CD8-positive, alpha-beta memory T cell (primary cell): ENCODE results near the gene DYNLT4. TPM values are rescaled to one million over a fixed set of nuclear protein-coding genes. Genes with fewer than 3 reads are reported as not detected.
A peak's percentile ranks its signal among the peaks of the same experiment; 100 is the strongest.

Source experiments
- CTCF ChIA-PET: fragments of 350-600 bp; sonication (Branson Sonifier 250); formaldehyde crosslinking; loops from one replicate; lab custom pipeline; 2021; ENCODE audit warnings: antibody characterized with exemption; lab: Charles Lee
- POLR2A ChIA-PET: fragments of 350-600 bp; sonication (Branson Sonifier 250); formaldehyde crosslinking; loops from one replicate; lab custom pipeline; 2021; ENCODE audit warnings: antibody characterized with exemption; lab: Charles Lee
- DNase-seq, 5 donors: peaks; one replicate each; pipeline versions ENCODE4 v3.0.0 to v3.0.0-alpha.2; 2020 to 2022; ENCODE audit warnings: mixed read lengths in 1 of 5
- H3K27ac ChIP-seq: one replicate; pipeline ENCODE4 v1.7.0; 2013; ENCODE audit warnings: low read depth, mild to moderate bottlenecking, low read length, moderate library complexity
- H3K27me3 ChIP-seq: 2 replicates; pipeline ENCODE4 v1.7.0; 2013; ENCODE audit warnings: low read length, mild to moderate bottlenecking; ENCODE audit not compliant: insufficient read depth, poor library complexity, severe bottlenecking
- H3K36me3 ChIP-seq: 2 replicates; pipeline ENCODE4 v1.7.0; 2013; ENCODE audit warnings: mild to moderate bottlenecking, low read length, moderate library complexity; ENCODE audit not compliant: insufficient read depth
- H3K4me1 ChIP-seq: 2 replicates; pipeline ENCODE4 v1.7.0; 2013; ENCODE audit warnings: mild to moderate bottlenecking, low read length, moderate library complexity; ENCODE audit not compliant: insufficient read depth
- H3K4me3 ChIP-seq: 2 replicates; pipeline ENCODE4 v1.7.0; 2013; ENCODE audit warnings: mild to moderate bottlenecking, low read length
- H3K9me3 ChIP-seq: 2 replicates; pipeline ENCODE4 v1.7.0; 2013; ENCODE audit warnings: mild to moderate bottlenecking, low read length
- H3K27ac Mint-ChIP-seq, 8 donors: one replicate each; pipeline ENCODE4 v1.8.0; 2020 to 2021; ENCODE audit warnings: mixed read lengths in 8 of 8, mild to moderate bottlenecking in 6 of 8, inconsistent platforms in 3 of 8, moderate library complexity in 3 of 8
- H3K27me3 Mint-ChIP-seq, 2 donors: one replicate each; pipeline ENCODE4 v1.8.0; 2020 to 2021; ENCODE audit warnings: mixed read lengths in 2 of 2, mild to moderate bottlenecking in 1 of 2, moderate library complexity in 1 of 2
- H3K36me3 Mint-ChIP-seq, 3 donors: one replicate each; pipeline ENCODE4 v1.8.0; 2020 to 2021; ENCODE audit warnings: mixed read lengths in 3 of 3, inconsistent platforms in 1 of 3, mild to moderate bottlenecking in 1 of 3
- H3K4me1 Mint-ChIP-seq, 3 donors: one replicate each; pipeline ENCODE4 v1.8.0; 2020 to 2021; ENCODE audit warnings: mixed read lengths in 3 of 3, inconsistent platforms in 1 of 3, mild to moderate bottlenecking in 1 of 3
- H3K4me3 Mint-ChIP-seq, 7 donors: one replicate each; pipeline ENCODE4 v1.8.0; 2020 to 2021; ENCODE audit warnings: mixed read lengths in 7 of 7, mild to moderate bottlenecking in 6 of 7, moderate library complexity in 4 of 7, inconsistent platforms in 2 of 7
- H3K9me3 Mint-ChIP-seq, 5 donors: one replicate each; pipeline ENCODE4 v1.8.0; 2020 to 2022; ENCODE audit warnings: mixed read lengths in 5 of 5, mild to moderate bottlenecking in 3 of 5, moderate library complexity in 2 of 5, inconsistent platforms in 1 of 5
- polyA plus RNA-seq: library from polyadenylated mRNA; unstranded; fragments of 300-500 nt; fragmentation: Illumina TruSeq; gene quantifications from one replicate; pipeline ENCODE4 v1.2.3, GENCODE V29; 2021
- total RNA-seq, 2 experiments: library from RNA; stranded (reverse); gene quantifications; one replicate each; pipeline ENCODE4 v1.2.3, GENCODE V29; 2021

The DYNLT4 gene
- under 1 TPM; 0.28 to 0.31 TPM for total RNA-seq
- polyA plus RNA-seq, result not detected

GRCh38 chr1:44806704-44807363 is at the start of gene DYNLT4:
Gene DYNLT4, minus strand, starts transcription at chr1:44807351. Its CDS starts 683 bp downstream, at chr1:44806668.
- H3K9me3 ChIP-seq, result no peaks in the 10 kb centered on the region
- H3K4me1 Mint-ChIP-seq, result peaks cover 67 to 81% (median 72%) of the 10 kb centered on the region in 3 donors
- POLR2A ChIA-PET, result interaction anchor here (0.5 to 5.3 kb wide), 4 partner anchors 14 to 35 kb away, joined by 3 to 120 read pairs (median 14); partner anchors contain the start of gene RPS8
- H3K27ac Mint-ChIP-seq, result peak within 1 kb of the TSS; percentile 97 to 100 (median 100)
- peak within 1 kb of the TSS; percentile 58 for H3K4me3 ChIP-seq
- H3K4me1 ChIP-seq, result peaks cover 77% of the 10 kb centered on the region
- H3K27me3 ChIP-seq, result no peaks in the 10 kb centered on the region
- peaks cover 0 to 4% of the 10 kb centered on the region in 2 donors for H3K27me3 Mint-ChIP-seq
- peak within 1 kb of the TSS; percentile 96 for H3K27ac ChIP-seq
- CTCF ChIA-PET, result interaction anchor here (1.2 to 4.3 kb wide), 3 partner anchors 20 to 29 kb away, joined by 3 to 15 read pairs (median 13); partner anchors contain the start of gene BEST4
- peak within 1 kb of the TSS; percentile 67 to 90 (median 84) for H3K4me3 Mint-ChIP-seq
- H3K36me3 Mint-ChIP-seq, result peaks cover 12 to 53% (median 14%) of the 10 kb centered on the region in 3 donors
- peaks cover 29% of the 10 kb centered on the region for H3K36me3 ChIP-seq
- H3K9me3 Mint-ChIP-seq, result no peaks in the 10 kb centered on the region
- DNase-seq, result no peak

GRCh38 chr1:44855742-44856141 is 48.6 kb upstream of the DYNLT4 start:
- no peaks in the 10 kb centered on the region for H3K27me3 Mint-ChIP-seq
- Histone ChIP-seq H3K4me1 (no peaks in the 10 kb centered on the region), H3K36me3 (no peaks in the 10 kb centered on the region), H3K27ac (no peak overlapping the region), H3K27me3 (no peaks in the 10 kb centered on the region), H3K4me3 (no peak overlapping the region), H3K9me3 (no peaks in the 10 kb centered on the region)
- ChIA-PET POLR2A (no interaction called here), CTCF (no interaction called here)
- H3K4me3 Mint-ChIP-seq, result no peak overlapping the region
- H3K27ac Mint-ChIP-seq, result no peak overlapping the region
- no peak for DNase-seq
- peaks cover 8 to 42% (median 11%) of the 10 kb centered on the region in 3 donors for H3K36me3 Mint-ChIP-seq
- H3K9me3 Mint-ChIP-seq, result no peaks in the 10 kb centered on the region
- H3K4me1 Mint-ChIP-seq, result no peaks in the 10 kb centered on the region

- Histone ChIP-seq H3K36me3 (no peaks in the 10 kb centered on the region), H3K4me1 (no peaks in the 10 kb centered on the region), H3K27me3 (no peaks in the 10 kb centered on the region), H3K9me3 (no peaks in the 10 kb centered on the region), H3K4me3 (no peak overlapping the region), H3K27ac (no peak overlapping the region)
- H3K27me3 Mint-ChIP-seq, result no peaks in the 10 kb centered on the region
- ChIA-PET POLR2A (no interaction called here), CTCF (no interaction called here)
- no peak for DNase-seq
- H3K9me3 Mint-ChIP-seq, result no peaks in the 10 kb centered on the region
- H3K4me3 Mint-ChIP-seq, result no peak overlapping the region
- peaks cover 8 to 50% (median 11%) of the 10 kb centered on the region in 3 donors for H3K36me3 Mint-ChIP-seq
- H3K4me1 Mint-ChIP-seq, result no peaks in the 10 kb centered on the region
- H3K27ac Mint-ChIP-seq, result no peak overlapping the region
These were observed 47.8 kb upstream of the DYNLT4 start for GRCh38 chr1:44854970-44855369.

GRCh38 chr1:44853201-44853600 is 46.0 kb upstream of the DYNLT4 start:
- Histone ChIP-seq H3K27me3 (no peaks in the 10 kb centered on the region), H3K27ac (no peak overlapping the region), H3K4me3 (no peak overlapping the region), H3K36me3 (no peaks in the 10 kb centered on the region), H3K9me3 (no peaks in the 10 kb centered on the region), H3K4me1 (no peaks in the 10 kb centered on the region)
- peaks cover 8 to 55% (median 11%) of the 10 kb centered on the region in 3 donors for H3K36me3 Mint-ChIP-seq
- H3K27me3 Mint-ChIP-seq, result no peaks in the 10 kb centered on the region
- ChIA-PET CTCF (interaction anchor here (1.3 to 1.6 kb wide), 2 partner anchors 10 to 16 kb away, joined by 3 to 8 read pairs; partner anchors contain the start of gene PTCH2), POLR2A (no interaction called here)
- no peaks in the 10 kb centered on the region for H3K4me1 Mint-ChIP-seq
- no peak for DNase-seq
- H3K9me3 Mint-ChIP-seq, result no peaks in the 10 kb centered on the region
- no peak overlapping the region for H3K4me3 Mint-ChIP-seq
- H3K27ac Mint-ChIP-seq, result no peak overlapping the region

- ChIA-PET POLR2A (interaction anchor here (0.6 kb wide), 1 partner anchor 15 kb away, joined by 5 read pairs; no protein-coding TSS in a partner anchor), CTCF (no interaction called here)
- H3K36me3 Mint-ChIP-seq, result peaks cover 4 to 42% (median 6%) of the 10 kb centered on the region in 3 donors
- no peak for DNase-seq
- Histone ChIP-seq H3K36me3 (no peaks in the 10 kb centered on the region), H3K9me3 (no peaks in the 10 kb centered on the region), H3K27me3 (no peaks in the 10 kb centered on the region), H3K27ac (no peak overlapping the region), H3K4me3 (no peak overlapping the region), H3K4me1 (no peaks in the 10 kb centered on the region)
- H3K27me3 Mint-ChIP-seq, result no peaks in the 10 kb centered on the region
- H3K9me3 Mint-ChIP-seq, result no peaks in the 10 kb centered on the region
- H3K4me3 Mint-ChIP-seq, result no peak overlapping the region
- H3K27ac Mint-ChIP-seq, result no peak overlapping the region
- H3K4me1 Mint-ChIP-seq, result no peaks in the 10 kb centered on the region
These were observed 44.2 kb upstream of the DYNLT4 start for GRCh38 chr1:44851308-44851707.

GRCh38 chr1:44849575-44850132 is 42.5 kb upstream of the DYNLT4 start:
- peaks cover 0 to 30% (median 6%) of the 10 kb centered on the region in 3 donors for H3K36me3 Mint-ChIP-seq
- H3K4me3 Mint-ChIP-seq, result no peak overlapping the region
- no peaks in the 10 kb centered on the region for H3K4me1 ChIP-seq
- ChIA-PET CTCF (interaction anchor here (2.3 kb wide), 1 partner anchor 13 kb away, joined by 7 read pairs; no protein-coding TSS in a partner anchor), POLR2A (no interaction called here)
- H3K9me3 Mint-ChIP-seq, result no peaks in the 10 kb centered on the region
- H3K27ac ChIP-seq, result no peak overlapping the region
- H3K27me3 ChIP-seq, result no peaks in the 10 kb centered on the region
- H3K36me3 ChIP-seq, result no peaks in the 10 kb centered on the region
- H3K27ac Mint-ChIP-seq, result peak overlapping the region in 1 of 8 donors; percentile 75
- no peaks in the 10 kb centered on the region for H3K27me3 Mint-ChIP-seq
- H3K4me1 Mint-ChIP-seq, result no peaks in the 10 kb centered on the region
- H3K9me3 ChIP-seq, result no peaks in the 10 kb centered on the region
- DNase-seq, result no peak
- no peak overlapping the region for H3K4me3 ChIP-seq

GRCh38 chr1:44848456-44849181 is 41.5 kb upstream of the DYNLT4 start:
- H3K36me3 Mint-ChIP-seq, result peaks cover 0 to 25% (median 3%) of the 10 kb centered on the region in 3 donors
- no peaks in the 10 kb centered on the region for H3K36me3 ChIP-seq
- H3K4me3 ChIP-seq, result no peak overlapping the region
- H3K4me1 Mint-ChIP-seq, result peaks cover 0 to 4% (median 0%) of the 10 kb centered on the region in 3 donors
- ChIA-PET POLR2A (no interaction called here), CTCF (interaction anchor here (1.1 to 2.3 kb wide), 2 partner anchors 12 to 135 kb away, joined by 4 to 7 read pairs; no protein-coding TSS in a partner anchor)
- no peaks in the 10 kb centered on the region for H3K9me3 ChIP-seq
- no peak overlapping the region for H3K27ac ChIP-seq
- no peak for DNase-seq
- H3K27me3 ChIP-seq, result no peaks in the 10 kb centered on the region
- no peak overlapping the region for H3K4me3 Mint-ChIP-seq
- H3K27ac Mint-ChIP-seq, result peak overlapping the region in 2 of 8 donors; percentile 12 to 75
- H3K4me1 ChIP-seq, result no peaks in the 10 kb centered on the region
- H3K9me3 Mint-ChIP-seq, result no peaks in the 10 kb centered on the region
- H3K27me3 Mint-ChIP-seq, result no peaks in the 10 kb centered on the region
